B cell (primary cell): ENCODE measurements around the gene G6PC3. TPM values are rescaled to one million over a fixed set of nuclear protein-coding genes. Genes with fewer than 3 reads are reported as not detected.

Source experiments
- ATAC-seq: fragments of 200-7000 bp; cut with Tn5 transposase; one replicate; pipeline ENCODE4 v1.10.0; 2021; ENCODE audit warnings: low read depth, mild to moderate bottlenecking, moderate number of reproducible peaks, moderate library complexity
- CTCF ChIA-PET: fragments of 350-600 bp; sonication (Branson Sonifier 250); formaldehyde crosslinking; loops from one replicate; lab custom pipeline; 2021; ENCODE audit warnings: antibody characterized with exemption, inconsistent platforms; lab: Charles Lee
- POLR2A ChIA-PET: fragments of 350-600 bp; sonication (Branson Sonifier 250); formaldehyde crosslinking; loops from one replicate; lab custom pipeline; 2021; ENCODE audit warnings: antibody characterized with exemption; lab: Charles Lee
- DNase-seq: peaks from one replicate; pipeline ENCODE4 v3.0.0; 2013
- H2AFZ ChIP-seq: 2 replicates; pipeline ENCODE4 v1.6.1; 2012; ENCODE audit warnings: mild to moderate bottlenecking, low read depth, low read length; ENCODE audit not compliant: insufficient read depth, poor library complexity, severe bottlenecking
- H3K27ac ChIP-seq, 2 donors: 1 replicate in 1 of 2; 2 replicates in 1 of 2; pipeline ENCODE4 v1.5.1; 2012 to 2013; ENCODE audit warnings: low read length in 2 of 2, mild to moderate bottlenecking in 2 of 2, moderate library complexity in 1 of 2
- H3K27me3 ChIP-seq, 4 experiments: fragments of 200-600 bp in 1 of 4; sonication (generic) in 1 of 4; replicated peaks in 1 of 4; 1 replicate in 2 of 4; 2 replicates in 2 of 4; pipeline versions ENCODE4 v1.6.1 to v1.7.0; 2013 to 2016; ENCODE audit warnings: low read length in 3 of 4, mild to moderate bottlenecking in 2 of 4, mixed read lengths in 1 of 4, moderate library complexity in 1 of 4; ENCODE audit not compliant: insufficient read depth in 4 of 4, control insufficient read depth in 3 of 4; ENCODE audit errors: control extremely low read depth in 1 of 4
- H3K36me3 ChIP-seq, 2 experiments: replicated peaks in 1 of 2; 1 replicate in 1 of 2; 2 replicates in 1 of 2; pipeline versions ENCODE4 v1.6.1 to v1.7.1; 2013; ENCODE audit warnings: low read length in 1 of 2; ENCODE audit not compliant: insufficient read depth in 2 of 2, control insufficient read depth in 1 of 2; ENCODE audit errors: control extremely low read depth in 1 of 2, extremely low read depth in 1 of 2
- H3K4me1 ChIP-seq, 2 donors: fragments of 200-600 bp in 1 of 2; sonication (generic) in 1 of 2; 1 replicate in 1 of 2; 2 replicates in 1 of 2; pipeline versions ENCODE4 v1.5.1 to v1.6.1; 2013 to 2017; ENCODE audit warnings: low read length in 2 of 2; ENCODE audit not compliant: control insufficient read depth in 2 of 2, insufficient read depth in 2 of 2
- H3K4me2 ChIP-seq: replicated peaks from 2 replicates; pipeline ENCODE3; 2012; ENCODE audit warnings: mild to moderate bottlenecking, low read depth, low read length; ENCODE audit not compliant: poor library complexity, severe bottlenecking
- H3K4me3 ChIP-seq, 5 experiments: fragments of 200-600 bp in 1 of 5; sonication (generic) in 1 of 5; 1 replicate in 3 of 5; 2 replicates in 2 of 5; pipeline versions ENCODE4 v1.5.1 to v1.7.0; 2011 to 2016; ENCODE audit warnings: low read length in 4 of 5, mild to moderate bottlenecking in 4 of 5, low read depth in 2 of 5, control low read depth in 1 of 5, moderate library complexity in 1 of 5; ENCODE audit not compliant: insufficient read depth in 1 of 5; ENCODE audit errors: control extremely low read depth in 1 of 5, extremely low read depth in 1 of 5
- H3K79me2 ChIP-seq: fragments of 200-600 bp; sonication (generic); one replicate; pipeline ENCODE4 v1.6.0; 2016; ENCODE audit warnings: low read length; ENCODE audit not compliant: control insufficient read depth, insufficient read depth
- H3K9ac ChIP-seq: fragments of 200-600 bp; sonication (generic); 2 replicates; pipeline ENCODE4 v1.6.1; 2017; ENCODE audit warnings: mild to moderate bottlenecking, low read length, moderate library complexity
- H3K9me3 ChIP-seq, 3 donors: one replicate each; pipeline versions ENCODE4 v1.6.1 to v1.7.1; 2013; ENCODE audit warnings: low read length in 2 of 3; ENCODE audit not compliant: control insufficient read depth in 2 of 3, insufficient read depth in 1 of 3; ENCODE audit errors: control extremely low read depth in 1 of 3
- H4K20me1 ChIP-seq: 2 replicates; pipeline ENCODE4 v1.6.0; 2012; ENCODE audit warnings: mild to moderate bottlenecking, low read length; ENCODE audit not compliant: insufficient read depth, control insufficient read depth, poor library complexity, severe bottlenecking
- H3K27ac Mint-ChIP-seq: one replicate; pipeline ENCODE4 v1.8.0; 2021; ENCODE audit warnings: mixed read lengths
- H3K27me3 Mint-ChIP-seq: one replicate; pipeline ENCODE4 v1.8.0; 2021; ENCODE audit warnings: mixed read lengths
- H3K4me1 Mint-ChIP-seq: one replicate; pipeline ENCODE4 v1.8.0; 2021; ENCODE audit warnings: mixed read lengths
- H3K4me3 Mint-ChIP-seq: one replicate; pipeline ENCODE4 v1.8.0; 2021; ENCODE audit warnings: mixed read lengths
- H3K9me3 Mint-ChIP-seq: one replicate; pipeline ENCODE4 v1.8.0; 2022; ENCODE audit warnings: mixed read lengths; ENCODE audit not compliant: insufficient read depth
- EZH2 ChIP-seq: IDR thresholded peaks from 2 replicates; pipeline ENCODE4 v1.6.1; 2012; ENCODE audit warnings: borderline replicate concordance, low read depth, mild to moderate bottlenecking, moderate library complexity, low read length; ENCODE audit not compliant: insufficient read depth, poor library complexity, severe bottlenecking
- WGBS: methylation state at CpG from one replicate; pipeline ENCODE4 v1.1.5; 2013; ENCODE audit warnings: missing lambda C conversion rate; ENCODE audit not compliant: insufficient coverage; 5-methylcytosine and 5-hydroxymethylcytosine counted together
- intact Hi-C: fragments of 100-400 bp; cut with micrococcal nuclease; formaldehyde crosslinking; loops from one replicate; pipeline ENCODE4 v1.10.0; 2022
- polyA plus RNA-seq: library from polyadenylated mRNA; depleted of rRNA; stranded (reverse); fragments of >200 nt; gene quantifications from 2 replicates; pipeline ENCODE4 v1.2.3, GENCODE V29; 2012
- total RNA-seq, 2 donors: library from RNA; stranded (reverse); fragments of 120-200 nt in 1 of 2; gene quantifications; 1 replicate in 1 of 2; 2 replicates in 1 of 2; pipeline versions ENCODE4 v1.2.3 to v1.2.4, GENCODE V29; 2013 to 2022
- TF ChIP-seq, protein P1 (sequence below): fragments of 200-600 bp; IDR thresholded peaks from one replicate; pipeline ENCODE4 v1.8.0; 2022; ENCODE audit warnings: antibody characterized with exemption, mild to moderate bottlenecking

Gene G6PC3
- total and polyA plus RNA-seq, 2 donors (not counting 1 experiment from before 2014, with no cell fraction given): 24.3 to 28.5 TPM

DNA sequence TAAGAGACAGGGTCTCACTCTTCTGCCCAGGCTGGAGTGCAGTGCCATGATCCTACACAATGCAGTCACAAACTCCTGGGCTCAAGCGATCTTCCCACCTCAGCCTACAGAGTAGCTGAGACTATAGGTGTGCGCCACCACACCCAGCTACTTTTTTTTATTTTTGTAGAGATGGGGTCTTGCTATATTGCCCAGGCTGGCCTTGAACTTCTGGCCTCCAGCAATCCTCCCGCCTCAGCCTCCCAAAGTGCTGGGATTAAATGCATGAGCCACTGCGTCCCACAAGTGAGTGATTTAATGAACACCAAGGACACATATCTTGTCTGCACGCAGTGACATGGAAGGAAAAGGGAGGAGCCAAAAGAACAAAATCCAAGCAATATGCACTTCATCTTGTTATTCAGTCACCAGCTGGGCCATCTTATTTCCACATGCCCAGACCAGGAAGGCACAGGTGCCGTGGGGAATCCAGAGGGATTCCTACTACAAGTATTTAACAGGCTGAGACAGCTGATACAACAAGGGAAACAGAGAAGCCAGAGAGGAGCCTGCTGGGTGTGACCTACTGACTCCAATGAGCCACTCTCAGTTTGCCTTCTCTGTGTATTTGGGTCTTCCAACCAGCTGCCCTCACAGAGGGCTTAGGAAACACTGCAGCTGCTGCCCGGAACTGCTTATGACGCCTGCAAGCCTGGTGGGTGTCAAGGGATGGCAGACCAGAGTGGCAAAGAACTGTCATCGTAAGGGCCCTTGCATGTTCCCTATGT, 21.1 kb upstream of the G6PC3 start:
- Mint-ChIP-seq H3K4me1 (peaks cover 8% of the 10 kb centered on the region), H3K27me3 (no peaks in the 10 kb centered on the region), H3K4me3 (no peak overlapping the region), H3K9me3 (no peaks in the 10 kb centered on the region), H3K27ac (no peak overlapping the region)
- TF ChIP-seq EZH2: no peak
- TF ChIP-seq, protein P1, sequence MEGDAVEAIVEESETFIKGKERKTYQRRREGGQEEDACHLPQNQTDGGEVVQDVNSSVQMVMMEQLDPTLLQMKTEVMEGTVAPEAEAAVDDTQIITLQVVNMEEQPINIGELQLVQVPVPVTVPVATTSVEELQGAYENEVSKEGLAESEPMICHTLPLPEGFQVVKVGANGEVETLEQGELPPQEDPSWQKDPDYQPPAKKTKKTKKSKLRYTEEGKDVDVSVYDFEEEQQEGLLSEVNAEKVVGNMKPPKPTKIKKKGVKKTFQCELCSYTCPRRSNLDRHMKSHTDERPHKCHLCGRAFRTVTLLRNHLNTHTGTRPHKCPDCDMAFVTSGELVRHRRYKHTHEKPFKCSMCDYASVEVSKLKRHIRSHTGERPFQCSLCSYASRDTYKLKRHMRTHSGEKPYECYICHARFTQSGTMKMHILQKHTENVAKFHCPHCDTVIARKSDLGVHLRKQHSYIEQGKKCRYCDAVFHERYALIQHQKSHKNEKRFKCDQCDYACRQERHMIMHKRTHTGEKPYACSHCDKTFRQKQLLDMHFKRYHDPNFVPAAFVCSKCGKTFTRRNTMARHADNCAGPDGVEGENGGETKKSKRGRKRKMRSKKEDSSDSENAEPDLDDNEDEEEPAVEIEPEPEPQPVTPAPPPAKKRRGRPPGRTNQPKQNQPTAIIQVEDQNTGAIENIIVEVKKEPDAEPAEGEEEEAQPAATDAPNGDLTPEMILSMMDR: no peak
- DNase-seq: no peak
- POLR2A ChIA-PET: no interaction called here
- H3K36me3 ChIP-seq: peaks cover 3 to 52% of the 10 kb centered on the region in 2 experiments
- H3K79me2 ChIP-seq: peaks cover 54% of the 10 kb centered on the region
- H3K4me2 ChIP-seq: no peak overlapping the region
- intact Hi-C loops: no loop called here
- no peak overlapping the region for H2AFZ ChIP-seq
- H4K20me1 ChIP-seq: peaks cover 32% of the 10 kb centered on the region
- H3K27ac ChIP-seq: no peak overlapping the region
- H3K27me3 ChIP-seq: no peaks in the 10 kb centered on the region
- no peak for ATAC-seq
- H3K4me1 ChIP-seq: no peaks in the 10 kb centered on the region
- peaks cover 0 to 6% (median 0%) of the 10 kb centered on the region in 3 donors for H3K9me3 ChIP-seq
- CTCF ChIA-PET: interaction anchor here (0.7 kb wide), 1 partner anchor 339 kb away, joined by 3 read pairs; no protein-coding TSS in a partner anchor
- no peak overlapping the region for H3K4me3 ChIP-seq
- no peak overlapping the region for H3K9ac ChIP-seq
- whole genome bisulfite sequencing: 100% methylated on average over 5 of the region's 9 CpGs

DNA sequence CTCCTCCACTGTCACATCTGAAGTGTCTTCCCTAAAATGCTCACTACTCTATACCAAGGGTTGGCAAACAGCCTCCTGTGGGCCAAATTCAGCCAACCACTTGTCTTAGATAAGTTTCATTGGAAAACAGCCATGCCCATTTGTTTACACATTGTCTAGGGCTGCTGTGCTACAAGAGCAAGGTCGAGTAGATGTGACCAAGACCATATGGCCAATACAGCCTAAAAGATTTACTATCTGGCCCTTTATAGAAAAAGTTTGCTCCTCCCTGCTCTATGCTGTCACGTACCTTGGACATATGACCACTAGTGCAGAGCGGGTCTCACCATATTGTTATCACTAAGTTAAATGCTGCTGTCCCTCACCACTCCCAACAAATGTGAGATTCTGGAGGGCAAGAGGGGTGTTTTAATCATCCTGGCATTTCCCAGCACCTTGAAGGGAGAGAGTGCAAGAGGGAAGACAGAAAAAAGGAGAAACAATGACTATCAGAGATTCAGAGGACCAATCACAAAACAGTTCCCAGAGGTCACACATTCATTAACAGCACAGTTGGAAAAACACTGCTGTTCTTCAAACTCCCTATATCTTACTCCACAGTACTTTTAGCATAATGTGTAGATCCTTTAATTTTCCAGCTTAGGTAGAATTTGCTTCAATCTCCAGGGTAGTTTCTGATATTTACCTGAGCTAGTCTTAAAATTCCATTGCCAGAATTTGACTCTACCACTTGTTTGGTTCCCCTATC, 17.2 kb upstream of the G6PC3 start:
- intact Hi-C loops: no loop called here
- H3K79me2 ChIP-seq: peaks cover 78% of the 10 kb centered on the region
- H3K27me3 ChIP-seq: no peaks in the 10 kb centered on the region
- no peaks in the 10 kb centered on the region for H3K9me3 ChIP-seq
- no peak overlapping the region for H3K4me3 Mint-ChIP-seq
- POLR2A ChIA-PET: no interaction called here
- H2AFZ ChIP-seq: no peak overlapping the region
- no peak for ATAC-seq
- CTCF ChIA-PET: no interaction called here
- H3K36me3 ChIP-seq: peaks cover 6 to 56% of the 10 kb centered on the region in 2 experiments
- peaks cover 46% of the 10 kb centered on the region for H4K20me1 ChIP-seq
- H3K27me3 Mint-ChIP-seq: no peaks in the 10 kb centered on the region
- whole genome bisulfite sequencing: 70% methylated on average over 2 of the region's 3 CpGs
- H3K4me3 ChIP-seq: no peak overlapping the region
- no peak overlapping the region for H3K27ac ChIP-seq
- H3K27ac Mint-ChIP-seq: no peak overlapping the region
- H3K9ac ChIP-seq: no peak overlapping the region
- no peak overlapping the region for H3K4me2 ChIP-seq
- peaks cover 11% of the 10 kb centered on the region for H3K4me1 Mint-ChIP-seq
- no peaks in the 10 kb centered on the region for H3K9me3 Mint-ChIP-seq
- no peaks in the 10 kb centered on the region for H3K4me1 ChIP-seq
- no peak for DNase-seq
- no peak for TF ChIP-seq EZH2
- TF ChIP-seq, protein P1: no peak
